ENCODE measurements around the gene TMEM221.

The TMEM221 gene

GRCh38 chr19:17448131-17448967 is at the start of gene TMEM221:
Gene TMEM221, minus strand, starts transcription at chr19:17448668. Its CDS starts 206 bp downstream, at chr19:17448462.
- Histone ChIP-seq H3K4me1 (ENCODE audit: insufficient read depth, insufficient read length) (peaks cover 5% of the 10 kb centered on the region), H3K9me3 (ENCODE audit: insufficient read depth, low read length) (peaks cover 3% of the 10 kb centered on the region; the same call in 1 of the 2 replicates), H3K9ac (ENCODE audit: insufficient read length, low read depth) (peak within 1 kb of the TSS; percentile 76), H3K36me3 (ENCODE audit: insufficient read depth, insufficient read length, low read length) (no peaks in the 10 kb centered on the region), H3K4me3 (ENCODE audit: insufficient read length, low read depth) (peak within 1 kb of the TSS; percentile 51), H3K27me3 (ENCODE audit: insufficient read depth, insufficient read length) (peaks cover 34% of the 10 kb centered on the region)
- TF ChIP-seq YY1 (IDR thresholded peaks at IDR 0.05; ENCODE audit: insufficient read depth, insufficient read length) (no peak), SUZ12 (IDR thresholded peaks at IDR 0.05; ENCODE audit: extremely low read depth, insufficient read depth, insufficient read length) (no peak), ZNF274 (IDR thresholded peaks at IDR 0.05; ENCODE audit: low read depth, low read length) (no peak)
- DNase-seq (ENCODE audit: low read depth, low spot score) = no peak

- no peak for TF ChIP-seq SUZ12 (IDR thresholded peaks at IDR 0.05; ENCODE audit: extremely low read depth, insufficient read depth, insufficient read length)
- TF ChIP-seq YY1 (IDR thresholded peaks at IDR 0.05; ENCODE audit: insufficient read depth, insufficient read length) = no peak
- TF ChIP-seq ZNF274 (IDR thresholded peaks at IDR 0.05; ENCODE audit: low read depth, low read length) = no peak
- no peaks in the 10 kb centered on the region for H3K9me3 ChIP-seq (ENCODE audit: insufficient read depth, low read length)
- H3K4me1 ChIP-seq (ENCODE audit: insufficient read depth, insufficient read length) = peaks cover 29% of the 10 kb centered on the region
- H3K36me3 ChIP-seq (ENCODE audit: insufficient read depth, insufficient read length, low read length) = peaks cover 12% of the 10 kb centered on the region
- H3K4me3 ChIP-seq (ENCODE audit: insufficient read length, low read depth) = no peak overlapping the region
- H3K9ac ChIP-seq (ENCODE audit: insufficient read length, low read depth) = peak overlapping the region; percentile 21
- no peak for DNase-seq (ENCODE audit: low read depth, low spot score)
- no peaks in the 10 kb centered on the region for H3K27me3 ChIP-seq (ENCODE audit: insufficient read depth, insufficient read length)
Measured at GRCh38 chr19:17497149-17497798, 48.8 kb upstream of the TMEM221 start.

GRCh38 chr19:17496337-17496997 is 48.0 kb upstream of the TMEM221 start:
- peaks cover 29% of the 10 kb centered on the region for H3K4me1 ChIP-seq (ENCODE audit: insufficient read depth, insufficient read length)
- no peaks in the 10 kb centered on the region for H3K9me3 ChIP-seq (ENCODE audit: insufficient read depth, low read length)
- H3K4me3 ChIP-seq (ENCODE audit: insufficient read length, low read depth) = no peak overlapping the region
- TF ChIP-seq SUZ12 (IDR thresholded peaks at IDR 0.05; ENCODE audit: extremely low read depth, insufficient read depth, insufficient read length) (no peak), YY1 (IDR thresholded peaks at IDR 0.05; ENCODE audit: insufficient read depth, insufficient read length) (no peak), ZNF274 (IDR thresholded peaks at IDR 0.05; ENCODE audit: low read depth, low read length) (no peak)
- DNase-seq (ENCODE audit: low read depth, low spot score) = peak; percentile 82
- H3K27me3 ChIP-seq (ENCODE audit: insufficient read depth, insufficient read length) = no peaks in the 10 kb centered on the region
- H3K36me3 ChIP-seq (ENCODE audit: insufficient read depth, insufficient read length, low read length) = peaks cover 12% of the 10 kb centered on the region
- no peak overlapping the region for H3K9ac ChIP-seq (ENCODE audit: insufficient read length, low read depth)

GRCh38 chr19:17495639-17496296 is 47.3 kb upstream of the TMEM221 start:
- Histone ChIP-seq H3K4me1 (ENCODE audit: insufficient read depth, insufficient read length) (peaks cover 28% of the 10 kb centered on the region), H3K9ac (ENCODE audit: insufficient read length, low read depth) (no peak overlapping the region), H3K9me3 (ENCODE audit: insufficient read depth, low read length) (no peaks in the 10 kb centered on the region), H3K27me3 (ENCODE audit: insufficient read depth, insufficient read length) (no peaks in the 10 kb centered on the region), H3K36me3 (ENCODE audit: insufficient read depth, insufficient read length, low read length) (peaks cover 6% of the 10 kb centered on the region), H3K4me3 (ENCODE audit: insufficient read length, low read depth) (no peak overlapping the region)
- no peak for TF ChIP-seq ZNF274 (IDR thresholded peaks at IDR 0.05; ENCODE audit: low read depth, low read length)
- no peak for TF ChIP-seq YY1 (IDR thresholded peaks at IDR 0.05; ENCODE audit: insufficient read depth, insufficient read length)
- no peak for TF ChIP-seq SUZ12 (IDR thresholded peaks at IDR 0.05; ENCODE audit: extremely low read depth, insufficient read depth, insufficient read length)
- no peak for DNase-seq (ENCODE audit: low read depth, low spot score)

- Histone ChIP-seq H3K4me3 (ENCODE audit: insufficient read length, low read depth) (no peak overlapping the region), H3K9me3 (ENCODE audit: insufficient read depth, low read length) (no peaks in the 10 kb centered on the region), H3K9ac (ENCODE audit: insufficient read length, low read depth) (no peak overlapping the region), H3K36me3 (ENCODE audit: insufficient read depth, insufficient read length, low read length) (peaks cover 1% of the 10 kb centered on the region), H3K4me1 (ENCODE audit: insufficient read depth, insufficient read length) (peaks cover 16% of the 10 kb centered on the region), H3K27me3 (ENCODE audit: insufficient read depth, insufficient read length) (no peaks in the 10 kb centered on the region)
- no peak for TF ChIP-seq ZNF274 (IDR thresholded peaks at IDR 0.05; ENCODE audit: low read depth, low read length)
- TF ChIP-seq YY1 (IDR thresholded peaks at IDR 0.05; ENCODE audit: insufficient read depth, insufficient read length) = no peak
- no peak for TF ChIP-seq SUZ12 (IDR thresholded peaks at IDR 0.05; ENCODE audit: extremely low read depth, insufficient read depth, insufficient read length)
- DNase-seq (ENCODE audit: low read depth, low spot score) = no peak
Measured at GRCh38 chr19:17491287-17491686, 42.8 kb upstream of the TMEM221 start.

- Histone ChIP-seq H3K9ac (ENCODE audit: insufficient read length, low read depth) (no peak overlapping the region), H3K36me3 (ENCODE audit: insufficient read depth, insufficient read length, low read length) (peaks cover 6% of the 10 kb centered on the region), H3K9me3 (ENCODE audit: insufficient read depth, low read length) (no peaks in the 10 kb centered on the region), H3K4me3 (ENCODE audit: insufficient read length, low read depth) (no peak overlapping the region), H3K4me1 (ENCODE audit: insufficient read depth, insufficient read length) (peaks cover 15% of the 10 kb centered on the region), H3K27me3 (ENCODE audit: insufficient read depth, insufficient read length) (no peaks in the 10 kb centered on the region)
- TF ChIP-seq SUZ12 (IDR thresholded peaks at IDR 0.05; ENCODE audit: extremely low read depth, insufficient read depth, insufficient read length) (no peak), YY1 (IDR thresholded peaks at IDR 0.05; ENCODE audit: insufficient read depth, insufficient read length) (no peak), ZNF274 (IDR thresholded peaks at IDR 0.05; ENCODE audit: low read depth, low read length) (no peak)
- DNase-seq (ENCODE audit: low read depth, low spot score) = no peak
Measured at GRCh38 chr19:17490411-17490810, 41.9 kb upstream of the TMEM221 start.
